HCT116 (cell line): Measurements from ENCODE around the gene C9orf85. TPM values are rescaled to one million over a fixed set of nuclear protein-coding genes. Genes with fewer than 3 reads are reported as not detected.

Experiments
- ATAC-seq: fragments of 200-7000 bp; cut with Tn5 transposase; 2 replicates; pipeline ENCODE4 v1.9.1; 2020; ENCODE audit warnings: mild to moderate bottlenecking, moderate library complexity
- BruUV-seq: library from RNA; stranded (reverse); fragments of 400-500 nt; replicated peaks from 2 replicates; lab custom pipeline; 2021; lab: Mats Ljungman, UMichigan
- CTCF ChIA-PET: fragments of 300-600 bp; sonication (Branson Sonifier 250); formaldehyde crosslinking; loops from one replicate; lab custom pipeline; 2021; ENCODE audit warnings: antibody characterized with exemption; lab: Charles Lee
- POLR2A ChIA-PET: fragments of 300-600, 350-600 bp; sonication (Branson Sonifier 250); formaldehyde crosslinking; loops from one replicate; lab custom pipeline; 2021; ENCODE audit warnings: antibody characterized with exemption; lab: Charles Lee
- RAD21 ChIA-PET, 2 experiments: fragments of 300-600 bp; sonication (Branson Sonifier 250); formaldehyde crosslinking; loops; one replicate each; lab custom pipeline; 2023; ENCODE audit warnings: low total read pairs in 2 of 2; ENCODE audit not compliant: uncharacterized antibody in 2 of 2, unreplicated experiment in 2 of 2, low non-redundant PET in 1 of 2; lab: Charles Lee
- DNase-seq: peaks from one replicate; pipeline ENCODE4 v3.0.0-alpha.2; 2010; ENCODE audit warnings: low read depth, low spot score
- H2AFZ ChIP-seq: fragments of 200-600 bp; shearing (Covaris generic), sonication (generic); 2 replicates; pipeline ENCODE4 v1.6.1; 2017; ENCODE audit warnings: low read depth, mixed run types, mixed read lengths, antibody characterized with exemption, low read length; ENCODE audit not compliant: poor library complexity, severe bottlenecking
- H3K27ac ChIP-seq: 2 replicates; pipeline ENCODE4 v1.5.1; 2012; ENCODE audit warnings: low read depth, low read length
- H3K27me3 ChIP-seq: fragments of 200-600 bp; sonication (generic); 2 replicates; pipeline ENCODE4 v1.6.1; 2016; ENCODE audit warnings: mixed run types, low read length, mixed read lengths; ENCODE audit not compliant: insufficient read depth
- H3K36me3 ChIP-seq, 2 experiments: fragments of 200-500 bp in 1 of 2; fragments of 200-600 bp in 1 of 2; sonication (Bioruptor generic) in 1 of 2; sonication (generic) in 1 of 2; 2 replicates each; pipeline versions ENCODE4 v1.5.1 to v1.6.1; 2014 to 2016; ENCODE audit warnings: low read length in 2 of 2, inconsistent platforms in 1 of 2, mixed read lengths in 1 of 2, mixed run types in 1 of 2; ENCODE audit not compliant: insufficient read depth in 2 of 2, control insufficient read depth in 1 of 2
- H3K4me1 ChIP-seq, 2 experiments: fragments of 200-600 bp in 1 of 2; sonication (generic) in 1 of 2; 2 replicates each; pipeline versions ENCODE4 v1.5.1 to v1.6.1; 2012 to 2017; ENCODE audit warnings: low read length in 2 of 2, inconsistent platforms in 1 of 2, mild to moderate bottlenecking in 1 of 2, mixed read lengths in 1 of 2, mixed run types in 1 of 2, moderate library complexity in 1 of 2; ENCODE audit not compliant: insufficient read depth in 2 of 2, control insufficient read depth in 1 of 2
- H3K4me2 ChIP-seq: fragments of 200-600 bp; sonication (generic); 2 replicates; pipeline ENCODE4 v1.6.1; 2017; ENCODE audit warnings: mixed run types, low read length, mixed read lengths
- H3K4me3 ChIP-seq, 2 experiments: fragments of 200-600 bp in 1 of 2; sonication (generic) in 1 of 2; replicated peaks in 1 of 2; 2 replicates each; pipeline ENCODE4 v1.5.1; 2011 to 2016; ENCODE audit warnings: low read length in 2 of 2, control low read depth in 1 of 2, low read depth in 1 of 2, mild to moderate bottlenecking in 1 of 2, mixed read lengths in 1 of 2, mixed run types in 1 of 2
- H3K79me2 ChIP-seq: fragments of 200-600 bp; sonication (generic); 2 replicates; pipeline ENCODE4 v1.6.1; 2017; ENCODE audit warnings: mild to moderate bottlenecking, mixed run types, low read length, moderate library complexity, mixed read lengths; ENCODE audit not compliant: insufficient read depth
- H3K9ac ChIP-seq: fragments of 200-600 bp; sonication (generic); 2 replicates; pipeline ENCODE4 v1.6.1; 2016; ENCODE audit warnings: low read length, mixed read lengths
- H3K9me2 ChIP-seq: fragments of 200-600 bp; sonication (generic), shearing (Covaris generic); 2 replicates; pipeline ENCODE4 v1.6.1; 2017; ENCODE audit warnings: mixed run types, mild to moderate bottlenecking, moderate library complexity; ENCODE audit not compliant: insufficient read depth
- H3K9me3 ChIP-seq, 2 experiments: fragments of 200-500 bp in 1 of 2; fragments of 200-600 bp in 1 of 2; sonication (Bioruptor generic) in 1 of 2; sonication (generic) in 1 of 2; 2 replicates each; pipeline ENCODE4 v1.6.1; 2014 to 2017; ENCODE audit warnings: low read length in 2 of 2, mixed read lengths in 2 of 2, inconsistent platforms in 1 of 2, low read depth in 1 of 2, mild to moderate bottlenecking in 1 of 2, mixed run types in 1 of 2, moderate library complexity in 1 of 2; ENCODE audit not compliant: control insufficient read depth in 1 of 2, insufficient read depth in 1 of 2
- H4K20me1 ChIP-seq: fragments of 200-600 bp; sonication (generic), shearing (Covaris generic); 2 replicates; pipeline ENCODE4 v1.6.1; 2017; ENCODE audit warnings: mixed run types, mild to moderate bottlenecking, moderate library complexity; ENCODE audit not compliant: insufficient read depth
- ELF1 ChIP-seq: IDR thresholded peaks from 2 replicates; pipeline ENCODE4 v1.6.1; 2012; ENCODE audit warnings: low read depth, borderline replicate concordance
- EZH2 ChIP-seq: fragments of 200-600 bp; sonication (generic); IDR thresholded peaks from 2 replicates; pipeline ENCODE4 v1.6.1; 2017; ENCODE audit warnings: antibody characterized with exemption, mixed run types
- EZH2phosphoT487 ChIP-seq: fragments of 200-600 bp; IDR thresholded peaks from 2 replicates; pipeline ENCODE4 v1.6.1; 2018; ENCODE audit warnings: antibody characterized with exemption, borderline replicate concordance
- FOSL1 ChIP-seq: IDR thresholded peaks from 2 replicates; pipeline ENCODE4 v1.6.1; 2012; ENCODE audit warnings: low read depth
- JUND ChIP-seq: IDR thresholded peaks from 2 replicates; pipeline ENCODE4 v1.6.1; 2012
- POLR2A ChIP-seq: IDR thresholded peaks from 2 replicates; pipeline ENCODE4 v1.7.0; 2011; ENCODE audit warnings: borderline replicate concordance; ENCODE audit not compliant: insufficient read depth, insufficient read length; ENCODE audit errors: extremely low read depth
- SIN3A ChIP-seq: IDR thresholded peaks from 2 replicates; pipeline ENCODE4 v1.6.1; 2012; ENCODE audit warnings: low read depth
- SP1 ChIP-seq: IDR thresholded peaks from 2 replicates; pipeline ENCODE4 v1.6.1; 2012; ENCODE audit warnings: low read depth
- SRF ChIP-seq: IDR thresholded peaks from 2 replicates; pipeline ENCODE4 v1.6.1; 2012; ENCODE audit warnings: low read depth
- YY1 ChIP-seq: IDR thresholded peaks from 2 replicates; pipeline ENCODE4 v1.6.1; 2011; ENCODE audit warnings: low read length, low read depth, moderate library complexity, mild to moderate bottlenecking; ENCODE audit not compliant: insufficient replicate concordance; ENCODE audit errors: extremely low read depth
- ZFX ChIP-seq: fragments of 450-650 bp; IDR thresholded peaks from 2 replicates; pipeline ENCODE4 v1.6.1; 2017
- intact Hi-C: fragments of 100-400 bp; cut with micrococcal nuclease; formaldehyde crosslinking; loops from 2 replicates; pipeline ENCODE4 v1.10.0; 2022
- total RNA-seq: library from RNA; stranded (reverse); gene quantifications from one replicate; pipeline ENCODE4 v1.2.1, GENCODE V29; 2021; ENCODE audit not compliant: unreplicated experiment
- TF ChIP-seq, protein P1 (sequence below): IDR thresholded peaks from 2 replicates; pipeline ENCODE4 v1.6.1; 2012
- TF ChIP-seq, protein P2 (sequence below), 3 experiments: fragments of 200-600 bp in 1 of 3; sonication (generic) in 1 of 3; IDR thresholded peaks in 2 of 3; conservative IDR thresholded peaks in 1 of 3; 2 replicates each; pipeline ENCODE4 v1.5.1; 2012 to 2017; ENCODE audit warnings: low read depth in 2 of 3, low read length in 2 of 3, antibody characterized with exemption in 1 of 3, borderline replicate concordance in 1 of 3, control low read depth in 1 of 3, mild to moderate bottlenecking in 1 of 3, mixed read lengths in 1 of 3, mixed run types in 1 of 3, moderate library complexity in 1 of 3; ENCODE audit not compliant: insufficient read depth in 1 of 3
- TF ChIP-seq, protein P3 (sequence below): IDR thresholded peaks from 2 replicates; pipeline ENCODE4 v1.6.1; 2011; ENCODE audit warnings: mild to moderate bottlenecking, low read length, moderate library complexity; ENCODE audit not compliant: insufficient replicate concordance; ENCODE audit errors: extremely low read depth

The C9orf85 gene
- total RNA-seq, 1 experiment from 2014 or later: 12.4 TPM

DNA sequence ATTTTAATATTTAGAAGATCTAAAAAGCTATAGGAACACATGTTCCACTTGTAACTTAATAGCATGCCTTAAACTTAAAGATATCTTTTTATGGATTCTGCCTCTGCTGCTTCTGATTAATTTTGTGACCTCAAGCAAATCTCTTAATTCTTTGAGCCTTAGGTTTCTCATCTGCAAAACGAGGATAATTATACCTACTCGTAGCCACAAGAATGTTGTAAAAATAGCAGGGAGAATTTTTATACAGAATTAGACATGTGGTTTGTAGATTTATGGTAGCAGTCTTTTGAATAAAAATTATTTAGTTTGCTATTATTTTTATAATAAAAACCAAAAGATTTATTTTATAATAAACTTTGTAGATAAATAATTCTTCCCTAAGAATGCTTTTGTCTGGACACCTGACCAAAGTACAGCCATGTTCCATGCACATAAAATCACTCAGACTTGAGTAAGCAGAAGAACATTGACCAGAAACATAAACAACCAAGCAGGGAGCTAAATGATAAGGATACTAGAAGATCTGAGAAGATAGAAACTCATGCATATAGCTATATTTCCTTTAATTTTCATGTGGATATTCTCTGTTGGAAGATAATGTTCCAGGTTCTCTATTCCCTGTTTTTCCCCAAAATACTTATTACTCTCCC is 18.5 kb downstream of the C9orf85 start:
- intact Hi-C loops: no loop called here
- TF ChIP-seq YY1 (no peak), ZFX (no peak), SRF (no peak), FOSL1 (no peak), SP1 (no peak), POLR2A (no peak), SIN3A (no peak), ELF1 (no peak), EZH2 (no peak), JUND (no peak), EZH2phosphoT487 (no peak)
- TF ChIP-seq, protein P1, sequence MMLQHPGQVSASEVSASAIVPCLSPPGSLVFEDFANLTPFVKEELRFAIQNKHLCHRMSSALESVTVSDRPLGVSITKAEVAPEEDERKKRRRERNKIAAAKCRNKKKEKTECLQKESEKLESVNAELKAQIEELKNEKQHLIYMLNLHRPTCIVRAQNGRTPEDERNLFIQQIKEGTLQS: no peak
- TF ChIP-seq, protein P2, sequence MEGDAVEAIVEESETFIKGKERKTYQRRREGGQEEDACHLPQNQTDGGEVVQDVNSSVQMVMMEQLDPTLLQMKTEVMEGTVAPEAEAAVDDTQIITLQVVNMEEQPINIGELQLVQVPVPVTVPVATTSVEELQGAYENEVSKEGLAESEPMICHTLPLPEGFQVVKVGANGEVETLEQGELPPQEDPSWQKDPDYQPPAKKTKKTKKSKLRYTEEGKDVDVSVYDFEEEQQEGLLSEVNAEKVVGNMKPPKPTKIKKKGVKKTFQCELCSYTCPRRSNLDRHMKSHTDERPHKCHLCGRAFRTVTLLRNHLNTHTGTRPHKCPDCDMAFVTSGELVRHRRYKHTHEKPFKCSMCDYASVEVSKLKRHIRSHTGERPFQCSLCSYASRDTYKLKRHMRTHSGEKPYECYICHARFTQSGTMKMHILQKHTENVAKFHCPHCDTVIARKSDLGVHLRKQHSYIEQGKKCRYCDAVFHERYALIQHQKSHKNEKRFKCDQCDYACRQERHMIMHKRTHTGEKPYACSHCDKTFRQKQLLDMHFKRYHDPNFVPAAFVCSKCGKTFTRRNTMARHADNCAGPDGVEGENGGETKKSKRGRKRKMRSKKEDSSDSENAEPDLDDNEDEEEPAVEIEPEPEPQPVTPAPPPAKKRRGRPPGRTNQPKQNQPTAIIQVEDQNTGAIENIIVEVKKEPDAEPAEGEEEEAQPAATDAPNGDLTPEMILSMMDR (IDR thresholded peaks at IDR 0.05 in 2 of 3, conservative IDR thresholded peaks at IDR 0.05 in 1 of 3; ENCODE audit: borderline replicate concordance in 1 of 3, insufficient read depth in 1 of 3, low read depth in 2 of 3, low read length in 2 of 3): no peak
- TF ChIP-seq, protein P3, sequence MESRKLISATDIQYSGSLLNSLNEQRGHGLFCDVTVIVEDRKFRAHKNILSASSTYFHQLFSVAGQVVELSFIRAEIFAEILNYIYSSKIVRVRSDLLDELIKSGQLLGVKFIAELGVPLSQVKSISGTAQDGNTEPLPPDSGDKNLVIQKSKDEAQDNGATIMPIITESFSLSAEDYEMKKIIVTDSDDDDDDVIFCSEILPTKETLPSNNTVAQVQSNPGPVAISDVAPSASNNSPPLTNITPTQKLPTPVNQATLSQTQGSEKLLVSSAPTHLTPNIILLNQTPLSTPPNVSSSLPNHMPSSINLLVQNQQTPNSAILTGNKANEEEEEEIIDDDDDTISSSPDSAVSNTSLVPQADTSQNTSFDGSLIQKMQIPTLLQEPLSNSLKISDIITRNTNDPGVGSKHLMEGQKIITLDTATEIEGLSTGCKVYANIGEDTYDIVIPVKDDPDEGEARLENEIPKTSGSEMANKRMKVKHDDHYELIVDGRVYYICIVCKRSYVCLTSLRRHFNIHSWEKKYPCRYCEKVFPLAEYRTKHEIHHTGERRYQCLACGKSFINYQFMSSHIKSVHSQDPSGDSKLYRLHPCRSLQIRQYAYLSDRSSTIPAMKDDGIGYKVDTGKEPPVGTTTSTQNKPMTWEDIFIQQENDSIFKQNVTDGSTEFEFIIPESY: no peak
- ChIA-PET CTCF (no interaction called here), RAD21 (no interaction called here), POLR2A (no interaction called here)
- Histone ChIP-seq H4K20me1 (no peaks in the 10 kb centered on the region), H3K4me1 (no peaks in the 10 kb centered on the region), H3K79me2 (peaks cover 19% of the 10 kb centered on the region), H3K9ac (no peak overlapping the region), H3K27me3 (no peaks in the 10 kb centered on the region), H3K4me2 (no peak overlapping the region), H3K36me3 (no peaks in the 10 kb centered on the region), H2AFZ (no peak overlapping the region), H3K9me2 (0 out of 2 replicates have a peak, but pooled peaks cover 6% of the 10 kb centered on the region), H3K27ac (no peak overlapping the region), H3K4me3 (no peak overlapping the region), H3K9me3 (no peaks in the 10 kb centered on the region)
- DNase-seq (no peak), ATAC-seq (no peak)
- BruUV-seq: no TSS peak
